CD4-positive, alpha-beta T cell treated with Interleukin-4 for 1 hour (primary cell): ENCODE measurements around the gene MELTF.
A peak's percentile ranks its signal among the peaks of the same experiment; 100 is the strongest.

Experiments
- DNase-seq, 2 donors: peaks; one replicate each; pipeline ENCODE4 v3.0.0-alpha.2; 2020 to 2022

Gene MELTF

DNA sequence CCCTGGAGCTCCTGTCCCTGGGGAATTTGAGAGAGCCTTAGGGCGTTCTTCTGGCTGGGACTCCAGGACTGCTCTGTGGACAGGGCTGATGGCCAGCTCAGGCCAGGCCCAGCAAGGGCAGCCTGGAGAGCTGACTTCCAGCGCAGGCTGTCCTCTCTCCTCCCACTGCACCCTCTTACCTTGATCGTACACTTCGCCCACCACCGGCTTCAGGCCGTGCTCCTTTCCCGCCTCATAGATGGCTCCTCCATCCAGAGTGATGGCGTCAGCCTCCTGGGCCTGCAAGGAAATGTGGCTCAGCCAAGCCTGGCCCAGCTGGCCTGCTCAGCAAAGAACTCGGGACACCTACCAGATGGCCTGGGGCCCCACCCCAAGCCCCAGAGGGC, 3.1 kb downstream of the MELTF start:
- peak in 1 of 2 donors; percentile 10 for DNase-seq

DNA sequence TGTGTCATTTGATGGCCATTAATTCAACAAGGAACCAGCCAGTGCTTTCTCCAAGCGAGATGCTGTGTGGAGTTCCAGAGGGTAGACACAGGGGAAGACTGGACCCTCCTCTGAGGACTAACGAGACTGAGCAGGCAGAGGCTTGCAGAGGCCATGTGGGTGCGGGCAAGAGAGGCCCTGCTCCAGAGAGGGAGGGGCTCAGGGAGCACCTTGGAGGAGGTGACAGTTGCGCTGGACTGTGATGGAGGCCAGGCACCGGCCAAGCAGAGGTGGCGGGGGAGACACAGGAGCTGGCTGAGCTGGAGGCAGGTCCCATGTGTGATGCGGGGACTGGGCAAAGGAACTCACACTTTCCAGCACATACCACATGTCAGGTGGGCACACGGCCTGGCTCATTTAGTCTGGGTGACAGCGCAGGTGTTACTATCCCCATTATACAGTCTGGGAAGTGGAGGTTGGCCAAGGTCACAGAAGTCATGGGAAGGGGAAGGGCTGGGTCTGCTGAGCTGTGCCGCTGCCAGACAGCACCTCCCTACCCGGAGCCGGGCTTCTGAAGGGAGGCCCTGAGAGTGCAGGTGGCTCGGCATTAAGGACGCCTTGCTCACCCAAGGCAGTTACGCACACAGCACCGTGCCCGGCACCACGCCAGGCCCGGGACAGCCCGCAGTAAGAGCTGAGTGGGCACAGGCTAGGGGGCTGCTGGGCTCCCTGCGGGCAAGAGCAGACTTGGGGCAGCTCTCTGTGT, 3.7 kb downstream of the MELTF start:
- peak in 1 of 2 donors; percentile 9 for DNase-seq

DNA sequence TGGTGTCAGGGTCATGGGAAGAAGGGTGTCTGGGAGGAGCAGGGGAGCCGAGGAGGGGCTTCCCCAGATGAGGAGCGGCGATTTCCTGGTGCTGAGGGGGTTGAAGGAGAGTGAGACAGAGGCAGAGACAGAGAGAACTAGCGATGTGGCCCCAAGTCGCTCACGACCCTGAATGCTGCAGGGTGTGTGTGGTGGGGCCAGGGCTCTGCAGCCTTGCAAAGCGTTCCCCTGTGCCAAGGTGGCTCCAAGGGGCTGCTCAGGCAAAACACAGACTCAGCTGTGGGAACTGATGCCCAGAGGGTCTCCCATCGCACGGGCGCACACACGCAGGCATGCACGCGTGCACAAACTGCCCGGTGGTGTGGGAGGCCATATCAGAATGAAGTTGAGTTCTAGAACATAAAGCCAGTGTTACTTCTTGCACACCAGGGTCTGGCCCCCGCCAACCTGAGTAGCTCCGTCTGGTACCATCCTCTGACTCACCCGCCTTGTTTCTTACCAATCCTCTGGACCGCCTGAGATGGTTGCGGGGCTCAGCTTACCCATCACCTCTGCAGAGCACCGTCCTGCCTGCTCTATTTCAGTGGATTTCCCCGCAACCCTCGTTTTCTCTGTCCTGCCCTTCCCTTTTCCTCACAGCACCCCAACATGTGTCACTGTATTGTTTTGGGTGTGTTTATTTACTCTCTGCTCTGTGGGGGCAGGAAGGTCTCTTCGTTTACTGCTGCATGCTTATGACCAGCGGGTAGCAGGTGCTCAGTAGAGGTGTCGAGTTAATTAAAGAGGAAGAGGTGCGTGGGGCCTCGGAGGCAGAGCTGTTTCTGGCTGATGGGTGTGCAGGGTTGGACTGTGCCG, 4.5 kb downstream of the MELTF start:
- DNase-seq = no peak

DNA sequence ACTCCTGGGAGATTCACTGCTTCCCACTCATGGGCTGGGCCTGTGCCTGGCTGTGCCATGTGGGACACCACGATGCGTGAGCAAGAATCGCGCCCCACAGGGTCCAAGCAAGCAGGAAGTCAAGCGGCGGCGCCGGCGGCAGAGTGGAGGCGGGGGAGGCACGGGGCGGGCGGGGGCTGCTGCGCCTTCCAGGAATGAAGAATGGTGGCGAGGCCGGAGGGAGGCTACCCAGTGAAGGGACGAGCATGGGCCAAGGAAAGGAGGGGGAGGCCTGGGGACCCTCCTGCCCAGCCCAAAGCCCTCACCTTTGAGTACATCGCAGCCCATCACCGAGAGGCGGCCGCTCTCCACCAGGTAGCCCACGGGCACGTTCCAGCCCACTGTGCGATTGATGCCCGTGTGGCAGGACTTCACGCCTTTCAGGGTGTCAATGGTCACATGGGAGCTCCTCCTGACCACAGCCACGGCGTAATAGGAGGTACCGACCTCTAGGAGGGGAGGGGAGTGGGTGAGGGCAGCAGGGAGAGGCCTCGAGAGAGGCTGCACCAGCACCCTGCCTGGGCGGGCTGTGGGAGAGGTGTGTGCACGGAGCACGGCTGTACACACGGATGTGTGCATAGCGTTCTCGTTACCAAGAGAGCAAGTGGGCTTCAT, 5.5 kb downstream of the MELTF start:
- peak in 1 of 2 donors; percentile 9 for DNase-seq

DNA sequence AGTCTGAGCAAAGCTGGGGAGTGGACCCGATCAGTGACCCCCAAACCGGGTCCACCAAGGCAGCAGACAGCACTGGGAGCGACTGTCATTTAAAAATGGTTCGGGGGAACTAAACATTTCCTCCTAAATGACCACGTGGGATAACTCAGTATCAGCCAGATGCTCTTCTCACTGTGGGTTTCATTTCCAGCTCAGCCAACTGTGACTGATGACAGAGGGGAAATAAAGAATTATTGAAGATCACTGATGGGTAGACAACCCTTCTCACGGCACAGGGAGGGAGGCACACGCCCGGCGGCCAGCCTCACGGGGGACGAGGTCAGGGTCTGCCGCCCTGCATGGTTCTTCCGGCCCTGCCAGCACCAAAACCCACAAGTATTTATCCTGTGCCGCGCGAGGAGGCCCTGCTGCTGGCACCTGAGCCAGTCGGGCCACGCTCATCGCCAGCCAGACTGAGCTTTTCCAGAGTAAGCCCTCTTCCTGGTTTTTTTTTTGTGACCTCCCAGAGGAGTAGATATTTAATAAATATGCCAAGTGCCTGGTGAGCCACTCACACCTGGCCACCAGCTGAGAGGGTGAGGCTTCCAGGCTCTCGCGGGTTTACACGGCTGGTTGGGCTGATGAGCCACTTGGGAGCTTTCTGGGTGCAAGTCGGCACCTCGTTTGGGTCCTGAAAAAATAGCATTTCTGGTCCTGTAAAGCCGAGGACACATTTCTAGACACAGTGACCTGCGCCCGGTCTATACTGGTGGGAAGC, 6.2 kb downstream of the MELTF start:
- peak in 1 of 2 donors; percentile 53 for DNase-seq

DNA sequence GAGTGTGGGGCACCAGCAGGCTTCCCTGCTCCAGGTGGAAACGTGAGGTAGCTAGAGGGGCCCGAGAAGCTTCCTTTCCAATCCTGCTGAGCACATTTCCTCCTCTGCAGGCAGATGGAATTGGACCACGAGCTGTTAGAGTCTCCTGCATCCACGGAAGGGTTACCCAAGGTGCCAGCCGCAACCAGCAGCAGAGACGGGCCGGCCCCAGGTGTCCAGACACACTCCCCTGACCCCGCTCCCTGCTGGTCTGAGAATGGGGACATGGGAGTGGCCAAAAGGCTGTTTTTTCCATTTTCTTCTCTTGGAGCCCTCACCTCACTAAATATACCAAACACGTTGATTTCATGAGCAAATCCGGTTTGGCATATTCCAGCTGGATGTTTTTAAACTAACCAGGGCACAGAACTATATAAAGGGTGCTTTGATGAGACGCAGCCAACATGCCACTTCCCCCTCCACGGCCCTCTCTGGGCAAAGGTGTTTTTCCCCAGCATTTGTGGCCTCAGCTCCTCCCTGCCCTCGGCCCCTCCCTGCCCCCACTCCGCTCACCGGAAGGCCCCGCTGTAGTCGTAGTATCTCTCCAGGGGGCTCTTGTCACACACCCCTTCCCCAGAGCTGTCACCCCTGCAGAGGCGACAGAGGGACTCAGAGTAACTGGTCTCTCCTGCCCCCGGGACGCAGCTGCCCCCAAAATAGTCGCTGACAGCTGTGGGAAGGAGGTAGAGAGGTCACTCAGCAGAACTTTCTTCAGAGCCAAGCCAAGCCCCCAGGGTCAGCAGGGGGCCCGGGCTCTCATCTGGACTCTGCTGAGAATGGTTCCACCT, 7.0 kb downstream of the MELTF start:
- peak in 1 of 2 donors; percentile 12 for DNase-seq

DNA sequence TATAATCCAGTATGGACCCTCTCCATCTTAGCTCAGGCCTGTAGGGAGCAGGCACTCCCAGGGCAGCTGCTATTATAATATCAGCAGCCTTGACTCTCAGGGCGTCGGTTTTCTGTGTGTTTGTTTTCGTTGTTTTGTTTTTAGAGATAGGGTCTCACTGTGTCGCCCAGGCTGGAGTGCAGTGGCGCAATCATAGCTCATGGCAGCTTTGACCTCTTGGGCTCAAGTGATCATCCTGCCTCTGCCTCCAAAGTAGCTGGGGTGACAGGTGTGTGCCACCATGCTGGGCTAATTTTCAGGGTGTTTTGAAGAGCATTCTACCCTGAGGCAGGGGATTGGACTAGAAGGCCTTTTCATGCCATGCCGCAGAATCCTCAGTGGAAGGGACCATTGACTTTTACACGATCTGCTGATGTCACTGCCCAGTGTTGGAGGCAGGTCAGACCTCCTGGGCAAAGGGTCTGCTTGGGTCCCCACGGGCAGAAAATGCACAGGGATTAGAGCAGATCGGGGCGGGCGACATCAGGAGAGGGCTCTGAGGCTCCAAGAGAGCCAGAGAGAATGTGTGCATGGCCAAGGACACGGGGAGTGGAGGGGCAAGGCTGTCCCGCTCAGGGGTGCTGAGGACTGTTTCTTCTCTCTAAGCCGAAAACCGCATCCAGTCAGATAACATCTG, 7.8 kb downstream of the MELTF start:
- DNase-seq = no peak

DNA sequence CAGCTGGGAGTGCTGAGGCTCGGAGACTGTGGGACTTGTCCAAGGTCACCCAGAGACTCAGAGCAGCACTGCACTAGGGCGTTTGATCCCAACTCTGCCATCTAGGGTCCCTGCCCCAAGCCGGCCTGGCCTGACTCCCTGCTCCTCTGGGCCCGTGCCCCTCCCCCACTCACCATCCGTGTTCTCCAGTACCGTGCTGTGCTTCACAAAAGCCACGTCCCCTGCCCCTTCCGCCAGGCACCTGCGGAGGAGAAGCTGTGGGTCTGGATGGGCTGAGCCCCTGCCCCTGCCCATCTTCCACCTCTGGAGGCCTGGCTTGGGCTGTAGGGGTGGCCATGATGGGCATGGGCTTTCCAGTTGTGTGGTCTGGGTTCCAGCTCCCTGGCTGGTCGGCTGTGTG, 8.4 kb downstream of the MELTF start:
- DNase-seq = peak in 1 of 2 donors; percentile 7

DNA sequence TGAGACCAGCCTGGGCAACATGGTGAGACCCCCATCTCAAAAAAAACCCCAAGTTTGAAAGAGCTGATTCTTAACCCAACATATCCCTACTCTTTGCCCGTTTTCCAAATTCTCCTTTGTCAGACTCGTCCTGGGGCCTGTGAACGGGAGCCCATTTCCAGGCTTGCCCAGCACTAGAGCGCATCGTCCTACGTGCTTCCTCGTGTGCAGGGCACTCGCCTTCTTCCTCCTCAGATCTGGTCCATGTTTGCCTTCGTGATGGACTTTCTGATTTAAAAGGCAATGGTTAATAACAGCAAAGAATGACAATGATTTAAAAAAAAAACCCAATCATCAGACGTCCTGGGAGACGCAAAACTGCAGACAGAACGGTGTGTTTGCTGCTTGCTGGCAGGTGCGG, 10.1 kb downstream of the MELTF start:
- DNase-seq = peak in 1 of 2 donors; percentile 5

DNA sequence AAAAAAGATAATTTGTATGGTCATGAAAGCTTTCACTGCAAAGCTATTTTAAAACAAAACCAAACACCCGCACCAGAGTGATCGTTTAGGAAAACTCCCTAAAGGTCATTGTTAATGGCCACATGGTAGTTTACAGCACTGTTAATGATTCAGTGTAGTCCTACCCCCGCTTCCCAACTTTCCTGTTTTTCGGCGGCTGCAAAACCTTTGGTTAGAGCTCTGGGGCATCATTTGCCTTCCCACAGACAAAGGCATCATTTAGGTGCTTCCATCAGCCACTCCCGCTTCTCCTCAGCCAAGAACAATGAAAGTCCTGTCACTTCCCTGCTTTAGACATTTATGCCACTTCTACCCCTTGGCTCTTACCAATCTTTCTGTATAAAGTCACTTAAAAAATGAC, 10.6 kb downstream of the MELTF start:
- DNase-seq = no peak

DNA sequence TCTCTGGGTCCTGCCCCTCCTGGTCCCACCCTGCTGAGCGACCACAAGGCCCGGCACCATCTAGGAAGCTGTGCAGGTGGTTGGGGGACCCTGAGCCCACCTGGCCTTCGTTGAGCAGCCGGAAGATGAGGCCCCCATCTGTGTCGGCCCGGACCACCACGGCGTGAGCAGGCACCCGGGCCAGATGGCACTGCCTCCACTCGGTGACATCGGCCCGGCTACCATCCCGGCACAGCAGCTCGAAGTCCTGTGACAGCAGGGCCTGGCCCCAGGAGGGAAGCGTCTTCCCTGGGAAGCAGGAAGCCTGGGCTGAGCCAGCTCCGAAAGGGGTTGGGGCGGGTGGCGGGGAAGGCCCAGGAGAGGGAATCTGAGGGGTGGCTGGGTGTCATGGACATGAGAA, 12.6 kb downstream of the MELTF start:
- DNase-seq = peak in 1 of 2 donors; percentile 10

DNA sequence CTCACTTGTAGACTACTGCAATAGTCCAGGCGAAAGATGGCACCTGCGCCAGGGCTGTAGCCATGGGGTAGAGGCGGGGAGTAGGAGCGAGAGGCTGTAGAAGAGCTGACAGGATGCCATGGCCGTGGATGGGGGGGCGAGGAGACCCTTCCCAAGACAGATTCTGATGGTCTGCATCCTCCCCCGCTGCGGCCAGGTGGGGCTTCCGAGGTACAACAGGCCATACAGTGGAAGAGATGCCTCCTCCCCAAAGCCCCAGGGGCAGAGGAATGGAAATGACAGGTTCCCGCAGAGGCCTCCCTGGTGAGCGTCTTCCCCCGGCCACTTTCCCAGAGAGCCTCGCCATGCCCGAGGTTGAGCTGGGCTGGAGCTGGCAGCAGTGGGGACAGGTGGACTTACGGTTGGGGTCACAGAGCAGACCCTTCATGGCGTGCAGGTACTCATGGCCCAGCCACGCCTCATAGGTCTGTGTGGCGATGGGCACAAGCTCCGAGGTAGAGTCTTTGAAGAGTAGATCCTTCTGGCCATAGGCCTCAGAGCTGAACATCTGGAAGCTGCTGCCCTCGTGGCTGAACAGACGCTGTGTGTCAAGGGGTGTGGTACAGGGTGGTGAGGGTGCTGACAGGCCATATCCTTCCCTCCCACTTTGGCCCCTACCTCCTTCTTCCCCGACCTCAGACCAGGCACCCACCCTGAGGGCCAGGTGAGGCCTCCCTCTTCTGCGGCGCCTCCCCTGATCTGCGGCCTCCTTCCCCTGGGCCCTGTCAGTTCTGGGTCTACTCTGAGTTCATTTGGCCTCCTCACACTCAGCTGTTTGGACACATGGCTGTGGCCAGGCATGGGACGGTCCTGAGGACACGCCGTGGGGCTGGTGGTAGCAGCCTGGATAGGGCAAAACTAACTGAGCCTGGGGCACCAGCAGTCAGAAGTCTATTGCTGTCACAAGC, 13.6 kb downstream of the MELTF start:
- peak in 1 of 2 donors; percentile 9 for DNase-seq

DNA sequence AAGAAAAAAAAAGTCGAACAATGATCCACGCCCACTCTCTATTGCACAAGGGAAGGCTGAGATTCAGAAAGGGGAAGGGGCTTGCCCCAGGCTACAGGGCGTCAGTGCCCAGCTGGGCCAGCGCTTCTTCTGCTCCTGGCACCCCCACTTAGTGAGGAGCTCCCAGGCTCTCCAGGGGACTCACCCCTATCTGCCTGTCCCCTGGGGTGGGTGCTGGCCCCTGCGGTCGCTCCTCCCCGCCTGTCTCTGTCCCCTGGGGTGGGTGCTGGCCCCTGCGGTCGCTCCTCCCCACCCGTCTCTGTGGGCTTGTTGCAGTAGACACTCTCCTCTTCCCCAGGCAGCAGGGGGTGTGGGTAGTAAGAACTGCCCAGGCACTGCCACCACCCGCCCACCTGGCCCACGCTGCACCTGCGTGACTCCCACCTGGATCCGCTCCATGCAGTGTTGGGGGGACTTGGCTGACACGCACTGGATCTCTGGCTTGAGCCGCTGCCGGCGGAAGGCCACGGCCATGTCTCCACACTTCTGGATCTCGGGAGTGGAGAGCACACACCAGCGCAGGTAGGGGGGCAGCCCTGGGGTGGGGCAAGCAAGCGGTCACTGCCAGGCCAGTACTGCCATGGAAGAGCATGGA, 14.6 kb downstream of the MELTF start:
- DNase-seq = no peak

DNA sequence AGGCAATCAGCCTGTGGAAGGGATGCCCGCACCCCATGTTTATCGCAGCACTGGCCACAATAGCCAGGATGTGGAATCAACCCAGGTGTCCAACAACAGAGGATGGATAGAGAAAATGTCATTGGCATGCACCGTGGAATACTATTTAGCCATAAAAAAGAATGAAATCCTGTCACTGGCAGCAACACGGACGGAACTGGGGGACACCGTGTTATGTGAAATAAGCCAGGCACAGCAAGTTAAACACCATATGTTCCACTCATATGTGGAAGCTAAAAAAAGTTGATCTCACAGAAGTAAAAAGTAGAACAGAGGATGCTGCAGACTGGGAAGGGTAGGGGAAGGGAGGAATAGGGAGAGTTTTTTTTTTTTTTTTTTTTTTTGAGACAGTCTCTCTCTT, 15.6 kb downstream of the MELTF start:
- no peak for DNase-seq

DNA sequence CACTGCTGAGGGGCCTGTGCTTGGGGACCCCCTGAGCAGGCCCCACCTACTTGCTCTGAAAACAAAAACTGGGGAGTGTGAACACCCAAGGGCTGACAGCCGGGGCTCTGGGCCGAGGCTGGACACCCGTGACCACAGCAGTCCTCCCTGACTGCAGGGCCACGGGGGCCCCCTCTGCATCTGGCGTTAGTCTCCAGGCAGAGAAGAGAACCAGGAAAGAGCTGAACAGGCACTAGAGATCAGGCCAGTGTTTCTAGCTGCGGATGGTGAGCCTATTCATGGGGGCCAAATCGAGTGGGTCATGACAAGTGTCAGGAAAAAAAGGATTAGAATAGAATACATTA, 17.1 kb downstream of the MELTF start:
- no peak for DNase-seq

DNA sequence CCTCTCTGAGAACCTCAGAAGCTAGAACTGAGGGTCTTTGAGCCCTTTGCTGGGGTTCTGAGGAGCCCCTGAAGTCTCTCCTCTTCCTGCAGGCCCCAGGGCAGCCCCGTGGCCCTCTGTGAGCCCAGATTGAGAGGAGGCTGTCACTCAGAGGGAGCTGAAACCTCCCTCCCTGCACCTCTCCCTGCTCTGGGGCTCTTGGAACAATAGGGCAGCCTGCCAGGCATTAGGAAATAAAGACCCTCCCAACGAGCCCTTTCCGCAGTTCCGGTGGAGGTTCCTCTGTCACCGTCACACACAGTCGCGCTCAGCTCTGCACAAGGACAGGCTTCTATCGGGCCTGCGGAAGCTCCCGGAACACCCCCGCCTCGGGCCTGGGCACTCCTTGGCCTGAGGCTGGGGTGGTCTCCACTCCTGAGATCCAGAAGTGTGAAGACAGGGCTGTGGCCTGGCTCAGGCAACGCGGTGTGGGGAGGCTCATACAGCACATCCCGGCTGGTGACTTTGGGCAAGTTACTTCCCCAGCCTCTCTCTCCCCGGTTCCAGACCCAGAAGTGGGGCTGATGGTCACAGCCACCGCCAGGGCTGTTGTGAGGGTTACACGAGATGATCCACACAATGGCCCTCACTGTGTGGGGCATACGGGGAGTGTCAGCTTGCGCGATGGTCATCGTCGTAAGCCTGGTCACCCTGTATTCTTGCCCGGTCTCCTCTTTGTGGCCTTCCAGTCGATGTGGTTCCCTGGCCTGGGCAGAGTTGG, 17.7 kb downstream of the MELTF start:
- DNase-seq = no peak

DNA sequence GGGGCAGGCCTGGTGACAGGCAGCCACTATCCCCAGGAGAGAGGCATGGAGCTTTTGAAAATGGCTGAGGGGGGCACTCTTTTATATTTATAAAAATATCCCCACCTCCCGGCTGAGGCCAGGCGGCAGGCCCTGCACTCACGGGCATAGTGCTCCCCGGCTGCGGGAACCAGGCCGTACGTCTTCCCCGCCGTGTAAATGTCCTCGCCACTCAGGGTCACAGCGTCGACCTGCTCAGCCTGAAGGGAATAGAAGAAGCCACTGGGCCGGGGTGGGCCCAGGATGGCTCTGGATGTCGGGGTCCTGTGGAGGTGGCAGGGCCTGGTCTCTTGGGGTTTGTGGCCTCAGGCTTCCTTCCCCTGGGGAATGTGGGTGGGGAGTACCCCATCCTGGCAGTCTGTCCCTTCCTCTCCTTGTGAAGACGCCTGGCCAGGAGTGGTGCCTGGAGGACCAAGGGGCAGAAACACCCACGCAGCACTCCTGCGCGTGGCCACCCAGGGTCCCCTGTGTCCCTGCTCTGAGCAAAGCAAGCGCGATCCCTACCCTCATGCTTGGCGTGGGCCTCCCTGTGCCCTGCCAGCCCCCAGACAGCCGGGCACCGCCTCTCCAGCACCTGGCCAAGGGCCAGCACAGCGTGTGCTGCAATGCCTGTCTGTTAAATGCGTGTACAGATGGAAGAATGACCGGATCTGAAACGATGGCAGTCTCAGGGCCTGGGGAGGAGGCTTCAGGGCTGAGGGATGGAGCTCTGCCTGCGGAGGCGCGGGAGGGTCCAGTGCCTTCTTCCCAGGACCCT, 18.9 kb downstream of the MELTF start:
- no peak for DNase-seq

DNA sequence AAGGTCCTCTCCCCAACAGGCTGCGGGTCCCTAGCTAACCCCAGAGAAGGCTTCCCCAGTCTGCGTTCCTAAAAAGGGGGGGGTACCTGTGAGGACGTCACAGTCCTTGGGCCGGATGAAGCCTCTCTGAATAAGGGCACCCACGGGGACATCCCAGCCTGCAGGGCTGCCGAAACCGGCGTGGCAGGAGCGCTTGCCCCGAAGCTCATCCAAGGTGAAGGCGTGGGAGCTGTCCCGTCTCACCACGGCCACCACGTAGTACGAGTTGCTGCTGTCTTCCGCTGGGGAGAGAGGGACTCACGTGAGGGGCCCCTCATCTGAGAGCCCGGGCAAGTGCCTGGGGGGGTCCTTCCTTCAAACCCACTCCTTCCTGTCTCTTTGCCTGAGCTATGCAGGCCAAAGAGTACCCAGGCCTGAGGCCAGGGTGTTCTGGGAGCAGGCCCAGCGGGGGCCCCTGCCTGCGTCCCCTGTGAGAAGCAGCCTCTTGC, 20.0 kb downstream of the MELTF start:
- DNase-seq = no peak
